NCI-H2227 treated with DMSO at 0.1 percent for 48 hours (cell line): Measurements from ENCODE around the gene STK10.

ENCODE experiments used
- DNase-seq: peaks from one replicate; lab custom pipeline; 2025; lab: John Stamatoyannopoulos, UW

Gene STK10

DNA sequence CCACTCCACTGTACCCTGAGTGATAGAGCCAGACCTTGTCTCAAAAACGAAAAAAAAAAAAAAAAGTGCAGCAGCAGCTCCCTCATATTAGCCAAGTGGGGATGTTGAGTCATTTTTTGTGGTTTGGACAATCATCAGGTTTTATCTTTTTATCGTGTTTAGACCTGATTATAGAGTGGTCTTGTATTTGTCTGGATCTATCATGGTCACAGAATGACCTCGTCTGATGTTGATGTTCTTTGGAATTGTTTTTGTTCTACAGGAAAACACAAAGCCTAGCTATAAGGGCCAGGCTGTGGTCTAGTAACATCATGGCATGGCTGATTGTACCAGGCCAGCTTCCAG, 179.9 kb downstream of the STK10 start:
- DNase-seq = no peak

DNA sequence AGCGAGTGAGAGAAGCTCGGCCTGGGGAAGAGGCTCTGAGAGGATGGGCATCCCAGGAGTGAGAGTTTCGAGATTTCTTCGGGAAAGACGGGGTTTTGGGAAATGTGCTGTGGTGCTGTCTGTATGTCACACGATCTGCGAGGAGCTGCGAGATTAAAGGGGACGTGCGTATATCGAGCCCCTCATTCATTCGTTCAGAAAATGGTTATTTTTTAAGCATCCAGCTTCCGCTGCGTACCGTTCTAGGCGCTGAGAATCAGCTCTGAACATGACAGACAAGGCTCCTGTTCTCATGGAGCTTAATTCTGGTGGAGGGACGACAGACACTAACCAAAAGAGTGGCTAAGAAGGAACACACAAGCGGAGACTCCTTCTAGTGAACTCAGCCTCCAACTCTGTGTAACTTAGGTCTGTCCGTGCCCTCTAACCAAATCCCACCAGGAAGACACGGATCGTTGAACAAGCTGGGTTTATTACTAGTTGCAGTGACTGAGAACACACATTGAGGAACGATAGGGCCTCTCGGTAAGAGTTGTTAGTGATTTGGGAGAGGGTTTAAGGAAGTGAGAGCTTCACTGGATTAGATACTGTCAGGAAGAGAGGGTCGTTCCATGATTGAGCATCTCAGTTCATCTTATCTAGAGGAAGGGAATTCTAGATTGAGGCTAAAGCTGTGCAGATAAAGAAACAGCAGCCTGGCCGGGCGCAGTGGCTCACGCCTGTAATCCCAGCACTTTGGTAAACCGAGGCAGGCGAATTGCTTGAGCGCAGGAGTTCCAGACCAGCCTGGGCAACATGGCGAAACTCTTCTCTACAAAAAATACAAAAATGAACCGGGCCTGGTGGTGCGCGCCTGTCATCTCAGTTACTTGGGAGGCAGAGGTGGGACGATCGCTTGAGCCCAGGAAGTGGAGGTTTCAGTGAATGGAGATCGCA, 180.6 kb downstream of the STK10 start:
- no peak for DNase-seq

DNA sequence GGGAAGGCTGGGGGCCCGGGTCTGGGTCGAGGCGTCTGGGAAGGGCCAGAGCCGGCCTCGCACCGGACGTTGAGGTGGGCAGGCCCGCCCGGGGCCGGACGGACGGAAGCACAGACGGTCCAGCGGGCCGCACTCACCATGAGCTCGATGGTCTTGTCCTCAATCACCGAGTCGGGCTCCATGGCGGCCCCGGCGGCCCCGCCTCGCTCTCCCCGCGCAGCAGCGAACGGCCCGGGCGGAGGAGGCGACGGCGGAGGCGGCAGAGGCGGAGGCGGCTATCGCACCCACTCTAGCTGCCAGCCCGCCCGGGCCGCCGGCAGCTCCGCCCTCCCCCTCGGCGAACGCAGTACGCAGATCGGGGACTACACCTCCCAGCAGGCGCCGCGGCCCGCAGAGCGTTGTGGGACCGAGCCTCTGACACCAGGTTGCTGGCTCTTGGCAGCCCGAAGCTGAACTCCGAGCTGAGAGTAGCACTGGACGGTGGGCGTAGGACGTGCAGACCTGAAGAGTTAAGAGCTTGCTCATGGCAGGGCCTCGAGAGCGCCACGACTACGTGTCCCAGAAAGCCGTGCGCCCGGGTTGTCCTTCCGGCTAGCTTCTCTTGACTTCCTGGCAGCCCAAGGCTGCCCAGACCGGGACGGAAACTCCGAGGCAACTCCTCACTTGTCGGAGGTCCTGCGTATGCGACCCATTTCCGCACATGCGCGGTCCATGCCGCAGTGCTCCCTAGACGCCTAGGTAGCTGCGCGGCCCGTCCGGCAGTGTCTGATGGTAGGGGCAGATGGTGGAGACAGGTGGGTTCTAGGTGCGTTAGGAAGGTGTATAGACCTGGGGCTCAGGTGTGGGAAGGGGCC, 181.5 kb downstream of the STK10 start, which contains the start of gene FBXW11:
Gene FBXW11, minus strand, starts transcription at position 318 of the 854 bp plus-strand sequence. Its CDS starts 136 bp downstream, at position 182.
- DNase-seq = peak; percentile 90

DNA sequence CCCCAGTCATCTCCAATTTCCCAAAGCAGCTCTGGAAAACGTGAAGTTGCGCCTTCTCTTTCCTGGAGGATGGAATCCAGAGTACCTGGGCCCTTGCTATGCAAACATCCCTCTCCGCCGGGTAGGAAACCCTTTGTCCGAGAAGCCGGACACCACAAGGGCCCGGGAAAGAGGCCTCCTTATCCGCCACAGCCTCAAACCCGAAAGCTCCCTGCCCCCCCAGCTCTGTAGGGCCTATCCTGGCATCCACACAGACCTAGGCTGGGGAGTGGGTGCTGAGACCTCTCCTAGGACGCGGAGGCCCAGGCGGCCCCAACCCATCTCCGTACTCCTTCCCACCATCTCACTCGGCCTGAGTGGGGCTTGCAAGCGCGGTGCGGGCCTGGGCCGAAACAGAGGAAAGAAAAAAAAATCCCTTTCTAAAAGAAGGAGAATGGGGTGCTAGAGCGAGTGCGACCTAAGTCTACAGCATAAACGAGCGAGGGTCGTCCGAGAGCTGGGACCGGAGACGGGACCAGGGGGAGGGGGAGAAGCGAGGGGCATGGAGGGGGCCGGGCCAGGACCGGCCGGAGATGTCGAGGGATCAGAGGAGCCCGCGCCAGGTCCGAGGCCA, 182.2 kb downstream of the STK10 start:
- no peak for DNase-seq

DNA sequence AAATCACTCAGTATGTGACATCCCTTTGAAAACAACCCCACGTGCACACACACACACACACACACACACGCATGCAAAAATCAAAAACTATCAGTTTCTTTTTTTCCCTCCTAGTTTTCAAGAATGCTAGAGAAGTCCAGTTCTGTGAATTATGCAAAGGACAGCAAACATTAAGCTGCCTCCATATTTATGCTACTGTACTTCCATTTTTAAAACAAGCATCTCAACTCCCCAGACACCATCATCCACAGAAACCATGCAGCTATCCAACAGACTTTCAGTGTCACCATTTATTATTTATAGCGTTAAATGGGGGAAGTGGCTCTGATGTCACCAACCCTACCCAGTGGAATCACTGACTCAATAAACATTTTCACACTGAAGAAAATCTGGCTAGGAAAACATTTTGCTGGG, 183.2 kb downstream of the STK10 start:
- DNase-seq = no peak

DNA sequence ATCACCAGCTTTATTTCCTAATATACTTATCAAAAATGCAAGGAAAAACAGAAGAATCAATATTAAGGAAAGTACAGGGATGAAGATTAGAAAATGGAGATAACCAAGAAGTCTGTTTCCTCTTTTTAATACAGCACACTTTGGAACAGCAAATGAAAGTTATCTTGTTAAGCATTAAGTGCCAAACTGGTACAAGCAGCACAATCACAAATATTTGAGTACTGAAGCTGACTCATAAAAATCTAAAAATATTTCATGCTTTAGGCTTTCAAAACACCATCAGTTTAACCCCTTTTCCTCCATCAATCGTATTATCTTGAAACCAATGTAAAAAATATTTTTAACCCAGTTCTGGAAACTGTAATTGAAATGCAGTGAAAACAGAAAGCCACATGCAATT, 184.3 kb downstream of the STK10 start:
- DNase-seq = no peak

DNA sequence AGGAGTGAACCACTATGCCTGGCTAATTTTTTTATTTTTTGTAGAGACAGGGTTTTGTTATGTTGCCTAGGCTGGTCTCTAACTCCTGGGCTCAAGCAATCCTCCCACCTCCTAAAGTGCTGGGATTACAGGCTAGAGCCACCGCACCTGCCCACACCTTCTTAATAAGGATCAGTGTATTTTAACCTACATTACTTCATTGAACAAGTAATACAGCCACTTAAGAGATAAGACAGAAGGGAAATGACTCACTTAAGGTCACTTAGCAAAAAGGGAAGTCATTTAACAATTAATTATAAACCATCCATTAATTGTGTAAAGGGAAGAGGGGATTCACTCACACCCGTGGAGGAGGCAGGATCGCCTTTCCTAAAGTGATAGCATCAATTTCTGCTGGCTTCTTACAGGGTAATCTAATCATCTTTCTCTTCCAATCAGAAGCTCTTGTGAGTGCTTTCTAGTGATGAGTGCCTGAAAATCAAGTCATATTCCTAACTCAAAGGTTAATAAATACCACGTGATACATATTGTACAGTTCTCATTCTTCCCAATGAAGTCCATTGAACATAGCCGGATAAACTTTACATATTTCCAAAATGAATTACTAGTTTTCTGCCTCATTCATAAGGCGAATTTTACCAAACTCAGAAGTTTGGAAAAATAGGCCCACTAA, 185.0 kb downstream of the STK10 start:
- DNase-seq = no peak

DNA sequence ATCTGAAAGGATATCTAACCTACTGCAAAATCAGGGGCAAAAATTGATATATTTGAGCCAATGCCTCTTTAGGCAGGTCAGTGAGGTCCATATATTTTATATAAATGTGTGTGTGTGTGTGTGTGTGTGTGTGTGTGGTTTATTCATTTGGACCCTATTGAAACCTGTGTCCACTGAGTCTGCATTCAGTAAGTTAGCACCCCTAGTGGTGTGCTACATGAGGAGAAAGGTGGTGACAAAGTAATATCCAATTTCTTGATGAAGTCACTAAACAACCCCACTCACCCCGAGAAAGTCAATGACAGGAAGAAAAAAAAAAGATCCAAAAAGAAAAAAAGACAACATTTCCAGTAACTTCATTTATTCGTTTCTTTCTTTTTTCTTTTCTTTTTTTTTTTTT, 185.7 kb downstream of the STK10 start:
- DNase-seq = no peak

DNA sequence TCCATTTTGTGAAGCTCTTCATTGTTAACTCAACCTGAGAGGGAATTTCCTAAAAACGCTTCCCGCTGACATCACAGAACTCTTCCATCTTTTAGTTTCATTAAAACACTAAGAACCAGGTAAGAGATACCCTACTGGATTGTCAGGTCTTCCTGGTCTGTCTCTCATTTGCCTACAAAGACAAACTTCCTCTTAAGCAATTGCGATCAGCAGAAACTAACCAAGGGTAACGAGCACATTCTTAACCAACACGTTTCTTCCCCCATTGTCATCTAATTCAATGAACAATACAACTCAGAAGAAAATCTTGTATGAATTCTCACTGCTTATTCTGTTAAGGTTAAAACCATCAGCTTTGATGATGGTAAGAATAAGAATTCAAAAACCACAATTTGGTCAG, 188.1 kb downstream of the STK10 start:
- DNase-seq = no peak

DNA sequence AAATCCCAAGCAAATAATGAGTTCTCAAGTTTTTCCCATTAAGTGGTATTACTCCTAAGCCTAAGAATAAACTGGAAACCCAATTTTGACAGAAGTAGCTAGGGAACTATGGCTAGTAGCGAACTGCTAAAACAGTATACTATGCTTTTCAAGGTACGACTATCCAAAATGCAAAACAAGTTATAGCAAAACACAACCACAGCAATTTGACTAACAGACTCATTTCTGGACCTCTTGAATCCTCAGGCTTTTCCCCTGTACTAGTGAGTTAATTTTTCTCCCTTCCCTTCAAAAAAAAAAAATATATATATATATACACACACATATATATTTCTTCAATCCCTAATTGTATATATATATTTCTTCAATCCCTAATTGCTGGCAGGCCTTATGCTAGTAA, 188.9 kb downstream of the STK10 start:
- no peak for DNase-seq

DNA sequence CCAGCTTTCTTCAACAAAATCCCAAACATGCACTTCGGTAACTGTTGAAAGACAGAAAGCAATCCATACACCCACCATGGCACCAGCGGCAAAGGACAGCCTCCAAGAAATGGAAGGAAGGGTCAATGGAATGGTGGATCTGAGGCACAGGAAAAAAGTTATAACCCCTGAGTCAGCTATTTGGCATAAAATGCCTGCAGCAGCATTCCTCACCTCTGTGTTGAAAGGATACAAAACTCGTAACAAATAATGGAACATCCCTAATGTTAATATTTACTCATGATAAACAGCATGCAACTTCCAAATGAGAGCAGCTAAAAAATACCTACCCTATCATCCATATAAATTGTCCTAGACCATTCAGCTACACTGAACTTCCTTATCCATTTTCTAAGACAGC, 191.0 kb downstream of the STK10 start:
- no peak for DNase-seq

DNA sequence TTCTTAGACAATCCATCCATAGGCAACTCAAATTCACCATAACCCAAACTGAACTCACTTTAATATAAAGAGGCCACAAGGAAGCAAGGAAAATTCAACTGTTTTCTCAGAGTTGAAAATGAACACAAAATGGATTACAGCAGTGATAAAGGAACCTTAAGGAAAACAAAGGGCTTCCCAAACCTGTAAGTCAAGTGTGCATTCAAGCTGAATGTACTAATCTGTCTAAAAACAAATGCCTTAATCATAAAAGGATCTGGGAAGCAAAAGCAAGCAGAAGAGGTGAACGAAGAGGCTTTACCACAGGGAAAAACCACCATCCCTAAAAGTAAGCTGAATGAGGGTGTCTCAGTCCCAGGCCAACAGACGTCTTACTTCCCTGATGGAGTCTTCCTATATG, 195.2 kb downstream of the STK10 start:
- DNase-seq = no peak

DNA sequence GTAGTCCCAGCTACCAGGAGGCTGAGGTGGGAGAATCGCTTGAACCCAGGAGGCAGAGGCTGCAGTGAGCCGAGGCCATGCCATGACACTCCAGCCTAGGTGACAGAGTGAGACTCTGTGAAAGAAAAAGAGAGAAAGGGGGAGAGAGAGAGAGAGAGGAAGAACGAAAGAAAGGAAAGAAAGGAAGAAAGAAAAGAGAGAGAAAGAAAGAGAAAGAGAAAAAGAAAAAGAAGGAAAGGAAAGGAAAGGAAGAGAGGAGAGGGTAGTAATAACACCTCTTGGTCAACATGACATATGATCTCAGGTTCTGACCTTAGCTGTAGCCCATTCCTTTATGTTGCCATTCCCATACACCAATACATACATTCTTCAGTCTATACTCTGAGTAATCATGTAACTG, 195.7 kb downstream of the STK10 start:
- DNase-seq = no peak
